Sigmoid colon (tissue), 7 donors: ENCODE data around the gene LENEP. TPM values are rescaled to one million over a fixed set of nuclear protein-coding genes. Genes with fewer than 3 reads are reported as not detected.

Experiments
- DNase-seq: peaks from one replicate; pipeline ENCODE4 v3.0.0-alpha.2; 2019
- H3K27ac ChIP-seq, 4 donors: fragments of 200-600 bp; sonication (generic); one replicate each; pipeline ENCODE4 v1.5.1; 2016 to 2019; ENCODE audit warnings: mild to moderate bottlenecking in 1 of 4
- H3K27me3 ChIP-seq, 3 donors: fragments of 200-600 bp; sonication (generic); one replicate each; pipeline ENCODE4 v1.5.1; 2019; ENCODE audit warnings: mild to moderate bottlenecking in 1 of 3
- H3K36me3 ChIP-seq, 4 donors: fragments of 200-600 bp; sonication (generic); one replicate each; pipeline ENCODE4 v1.5.1; 2016 to 2019
- H3K4me1 ChIP-seq, 4 donors: fragments of 200-600 bp; sonication (generic); one replicate each; pipeline ENCODE4 v1.5.1; 2017 to 2019
- H3K4me3 ChIP-seq, 4 donors: fragments of 200-600 bp; sonication (generic); one replicate each; pipeline ENCODE4 v1.5.1; 2017 to 2019; ENCODE audit warnings: mild to moderate bottlenecking in 2 of 4, moderate library complexity in 1 of 4
- H3K9me3 ChIP-seq, 4 donors: fragments of 200-600 bp in 3 of 4; sonication (generic) in 3 of 4; one replicate each; pipeline versions ENCODE4 v1.5.1 to v1.6.1; 2013 to 2019
- CTCF ChIP-seq, 4 experiments: fragments of 450-650 bp in 3 of 4; fragments of 200-600 bp in 1 of 4; IDR thresholded peaks; one replicate each; pipeline ENCODE4 v1.5.1; 2016 to 2019; ENCODE audit warnings: antibody characterized with exemption in 4 of 4, mild to moderate bottlenecking in 3 of 4, moderate library complexity in 2 of 4
- EP300 ChIP-seq, 4 donors: sonication (generic); formaldehyde crosslinking; IDR thresholded peaks; one replicate each; pipeline ENCODE4 v1.6.1; 2017; ENCODE audit warnings: antibody characterized with exemption in 4 of 4
- POLR2A ChIP-seq, 2 donors: fragments of 450-650 bp; IDR thresholded peaks; one replicate each; pipeline ENCODE4 v1.6.1; 2016; ENCODE audit warnings: antibody characterized with exemption in 2 of 2, mild to moderate bottlenecking in 2 of 2, moderate library complexity in 2 of 2
- POLR2AphosphoS5 ChIP-seq, 4 donors: sonication (generic); formaldehyde crosslinking; IDR thresholded peaks; one replicate each; pipeline ENCODE4 v1.6.1; 2017; ENCODE audit warnings: antibody characterized with exemption in 4 of 4
- WGBS, 2 donors: extraction: QIAGEN DNeasy Blood & Tissue Kit; methylation state at CpG; one replicate each; pipeline ENCODE4 v1.1.7; 2013; 5-methylcytosine and 5-hydroxymethylcytosine counted together
- intact Hi-C: fragments of 100-400 bp; cut with DNase I; formaldehyde crosslinking; loops from one replicate; pipeline ENCODE4 v1.15.1; 2023
- polyA plus RNA-seq, 3 donors: library from polyadenylated mRNA; stranded (reverse); fragments of 200-250 nt; gene quantifications; one replicate each; pipeline ENCODE4 v1.2.3, GENCODE V29; 2013
- total RNA-seq, 4 donors: library from RNA; depleted of rRNA; stranded (reverse); fragments of >200 nt; gene quantifications; one replicate each; pipeline ENCODE4 v1.1.0, GENCODE V29; 2016
- donor health status: healthy with polysubstance abuse.
- donor health status: Bipolar disorder and iron deficiency.
- donor health status: healthy.

The LENEP gene
- total and polyA plus RNA-seq, 7 donors, result 0.39 TPM; not detected in 6

GRCh38 chr1:154996966-154997701 is 3.7 kb downstream of the LENEP start:
- Histone ChIP-seq H3K27me3 (no peaks in the 10 kb centered on the region), H3K27ac (no peak overlapping the region), H3K4me1 (peaks cover 0 to 26% (median 22%) of the 10 kb centered on the region in 4 donors), H3K9me3 (no peaks in the 10 kb centered on the region), H3K4me3 (no peak overlapping the region), H3K36me3 (peaks cover 0 to 9% (median 0%) of the 10 kb centered on the region in 4 donors)
- TF ChIP-seq EP300 (IDR thresholded peaks at IDR 0.05) (no peak), CTCF (IDR thresholded peaks at IDR 0.05) (no peak), POLR2A (IDR thresholded peaks at IDR 0.05) (no peak), POLR2AphosphoS5 (IDR thresholded peaks at IDR 0.05) (no peak)
- intact Hi-C loops, result loop anchor here (5.0 kb wide), 1 partner anchor 35 kb away; the partner anchor contains the start of gene PYGO2
- DNase-seq, result peak; percentile 36
- whole genome bisulfite sequencing, 2 donors, result 82 to 88% methylated on average over 15 of the region's 15 CpGs

- H3K27me3 ChIP-seq, result no peaks in the 10 kb centered on the region
- peak overlapping the region in 3 of 4 donors; percentile 96 to 99 (median 98) for H3K27ac ChIP-seq
- H3K4me1 ChIP-seq, result peaks cover 0 to 26% (median 22%) of the 10 kb centered on the region in 4 donors
- H3K4me3 ChIP-seq, result no peak overlapping the region
- no peak for DNase-seq
- WGBS, 2 donors, result 57 to 73% methylated on average over 16 of the region's 16 CpGs
- no peaks in the 10 kb centered on the region for H3K9me3 ChIP-seq
- intact Hi-C loops, result loop anchor here (5.0 kb wide), 1 partner anchor 36 kb away; the partner anchor contains the start of gene PYGO2
- H3K36me3 ChIP-seq, result no peaks in the 10 kb centered on the region
- TF ChIP-seq POLR2A (IDR thresholded peaks at IDR 0.05), result no peak
- no peak for TF ChIP-seq POLR2AphosphoS5 (IDR thresholded peaks at IDR 0.05)
- TF ChIP-seq CTCF (IDR thresholded peaks at IDR 0.05), result no peak
These were observed 4.9 kb downstream of the LENEP start for GRCh38 chr1:154998201-154998780.

- Histone ChIP-seq H3K27ac (peak overlapping the region; percentile 96 to 99 (median 98)), H3K36me3 (no peaks in the 10 kb centered on the region), H3K9me3 (no peaks in the 10 kb centered on the region), H3K4me3 (peak overlapping the region; percentile 73 to 94 (median 81)), H3K4me1 (peaks cover 0 to 27% (median 22%) of the 10 kb centered on the region in 4 donors), H3K27me3 (no peaks in the 10 kb centered on the region)
- intact Hi-C loops, result loop anchor here (5.0 kb wide), 1 partner anchor 37 kb away; the partner anchor contains the start of gene PYGO2
- 10% methylated on average over 40 of the region's 40 CpGs for whole genome bisulfite sequencing, 2 donors
- TF ChIP-seq EP300 (IDR thresholded peaks at IDR 0.05), result no peak
- no peak for TF ChIP-seq POLR2A (IDR thresholded peaks at IDR 0.05)
- peak in 3 of 4 experiments; percentile 73 to 82 (median 78) for TF ChIP-seq CTCF (IDR thresholded peaks at IDR 0.05)
- peak in 2 of 4 donors; percentile 15 to 26 for TF ChIP-seq POLR2AphosphoS5 (IDR thresholded peaks at IDR 0.05)
- DNase-seq, result peak; percentile 87
These were observed 5.6 kb downstream of the LENEP start for GRCh38 chr1:154998818-154999570.

- H3K36me3 ChIP-seq, result no peaks in the 10 kb centered on the region
- no peak for TF ChIP-seq EP300 (IDR thresholded peaks at IDR 0.05)
- no peak for TF ChIP-seq CTCF (IDR thresholded peaks at IDR 0.05)
- TF ChIP-seq POLR2AphosphoS5 (IDR thresholded peaks at IDR 0.05), result no peak
- no peak for TF ChIP-seq POLR2A (IDR thresholded peaks at IDR 0.05)
- H3K27ac ChIP-seq, result peak overlapping the region; percentile 96 to 99 (median 98)
- peaks cover 0 to 35% (median 30%) of the 10 kb centered on the region in 4 donors for H3K4me1 ChIP-seq
- DNase-seq, result no peak
- H3K9me3 ChIP-seq, result no peaks in the 10 kb centered on the region
- intact Hi-C loops, result loop anchor here (2.0 to 5.0 kb wide), 3 partner anchors 37 to 63 kb away; partner anchors contain the start of genes ADAM15, PMVK and PYGO2
- H3K27me3 ChIP-seq, result no peaks in the 10 kb centered on the region
- WGBS, 2 donors, result 3 to 11% methylated on average over 50 of the region's 50 CpGs
- H3K4me3 ChIP-seq, result peak overlapping the region; percentile 73 to 94 (median 81)
These were observed 6.4 kb downstream of the LENEP start for GRCh38 chr1:154999571-155000410.
